ENCODE results near the gene ITIH2.
"Not testable (repeated sequence)": the region's sequence is repeated elsewhere in the genome, so short reads cannot be mapped to it uniquely, and the experiment has no call there.

Gene ITIH2

GRCh38 chr10:7667262-7668141 is 35.6 kb upstream of the ITIH2 start:
- no peak overlapping the region for H3K4me3 ChIP-seq (ENCODE audit: low read length)
- H3K27me3 ChIP-seq (ENCODE audit: low read depth, low read length) = peaks cover 5% of the 10 kb centered on the region; the same call in 1 of the 2 replicates

GRCh38 chr10:7670157-7670556 is 33.0 kb upstream of the ITIH2 start:
- Histone ChIP-seq H3K9me3 (ENCODE audit: insufficient read depth, low read length) (no peaks in the 10 kb centered on the region), H3K4me2 (ENCODE audit: low read length) (no peak overlapping the region), H3K9ac (ENCODE audit: low read length) (no peak overlapping the region), H4K20me1 (ENCODE audit: insufficient read depth, low read length) (no peaks in the 10 kb centered on the region), H3K27ac (ENCODE audit: low read length) (no peak overlapping the region), H3K36me3 (replicated peaks; ENCODE audit: low read depth, low read length) (no peaks in the 10 kb centered on the region), H2AFZ (ENCODE audit: low read depth, low read length) (no peak overlapping the region), H3K27me3 (ENCODE audit: low read depth, low read length) (peaks cover 5% of the 10 kb centered on the region; the same call in 1 of the 2 replicates), H3K4me1 (ENCODE audit: low read length) (no peaks in the 10 kb centered on the region), H3K79me2 (ENCODE audit: low read length) (no peaks in the 10 kb centered on the region), H3K4me3 (ENCODE audit: low read length) (no peak overlapping the region)
- TF ChIP-seq CTCF (IDR thresholded peaks at IDR 0.05; ENCODE audit: low read depth, low read length) = no peak
- no peak for TF ChIP-seq EZH2phosphoT487 (IDR thresholded peaks at IDR 0.05; ENCODE audit: low read depth)

More at GRCh38 chr10:7667262-7668141, 35.6 kb upstream of the ITIH2 start:
- Histone ChIP-seq H3K4me1 (ENCODE audit: low read length) (no peaks in the 10 kb centered on the region), H3K36me3 (replicated peaks; ENCODE audit: low read depth, low read length) (no peaks in the 10 kb centered on the region), H3K27ac (ENCODE audit: low read length) (no peak overlapping the region), H3K79me2 (ENCODE audit: low read length) (no peaks in the 10 kb centered on the region), H3K4me2 (ENCODE audit: low read length) (no peak overlapping the region), H4K20me1 (ENCODE audit: insufficient read depth, low read length) (no peaks in the 10 kb centered on the region), H2AFZ (ENCODE audit: low read depth, low read length) (no peak overlapping the region), H3K9ac (ENCODE audit: low read length) (no peak overlapping the region), H3K9me3 (ENCODE audit: insufficient read depth, low read length) (no peaks in the 10 kb centered on the region)
- TF ChIP-seq EZH2phosphoT487 (IDR thresholded peaks at IDR 0.05; ENCODE audit: low read depth) (no peak), CTCF (IDR thresholded peaks at IDR 0.05; ENCODE audit: low read depth, low read length) (no peak)

- H3K4me3 ChIP-seq (ENCODE audit: low read length) = no peak overlapping the region
- H3K27ac ChIP-seq (ENCODE audit: low read length) = no peak overlapping the region
- H4K20me1 ChIP-seq (ENCODE audit: insufficient read depth, low read length) = no peaks in the 10 kb centered on the region
- H3K9ac ChIP-seq (ENCODE audit: low read length) = no peak overlapping the region
- H3K36me3 ChIP-seq (replicated peaks; ENCODE audit: low read depth, low read length) = no peaks in the 10 kb centered on the region
- H3K79me2 ChIP-seq (ENCODE audit: low read length) = no peaks in the 10 kb centered on the region
- no peak overlapping the region for H2AFZ ChIP-seq (ENCODE audit: low read depth, low read length)
- TF ChIP-seq EZH2phosphoT487 (IDR thresholded peaks at IDR 0.05; ENCODE audit: low read depth) = no peak
- TF ChIP-seq CTCF (IDR thresholded peaks at IDR 0.05; ENCODE audit: low read depth, low read length) = no peak
- H3K9me3 ChIP-seq (ENCODE audit: insufficient read depth, low read length) = no peaks in the 10 kb centered on the region
- H3K27me3 ChIP-seq (ENCODE audit: low read depth, low read length) = peaks cover 5% of the 10 kb centered on the region; the same call in 1 of the 2 replicates
- no peak overlapping the region for H3K4me2 ChIP-seq (ENCODE audit: low read length)
- H3K4me1 ChIP-seq (ENCODE audit: low read length) = no peaks in the 10 kb centered on the region
These were observed 30.6 kb upstream of the ITIH2 start for GRCh38 chr10:7672341-7673134.

DNA sequence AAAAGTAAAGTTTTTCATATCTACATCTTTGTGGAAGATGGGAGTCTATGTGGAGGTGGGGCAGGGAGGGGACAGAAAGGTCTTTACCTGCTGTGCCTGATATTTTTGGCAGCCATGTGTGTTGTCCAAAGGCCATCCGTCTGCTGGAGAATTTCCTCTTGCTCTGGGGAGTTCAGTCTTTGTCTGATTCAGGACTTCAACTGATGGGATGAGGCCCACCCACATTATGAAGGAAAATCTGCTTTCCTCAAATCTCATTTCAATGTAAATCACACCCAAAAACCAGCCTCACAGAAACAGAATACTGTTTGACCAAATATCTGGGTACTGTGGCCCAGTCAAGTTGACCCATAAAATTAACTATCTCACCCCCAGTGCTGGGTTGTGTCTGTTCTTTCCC is 23.9 kb upstream of the ITIH2 start:
- TF ChIP-seq CTCF (IDR thresholded peaks at IDR 0.05; ENCODE audit: low read depth, low read length) (no peak), EZH2phosphoT487 (IDR thresholded peaks at IDR 0.05; ENCODE audit: low read depth) (no peak)
- no peak overlapping the region for H3K4me3 ChIP-seq (ENCODE audit: low read length)
- H3K9ac ChIP-seq (ENCODE audit: low read length) = no peak overlapping the region
- H3K4me2 ChIP-seq (ENCODE audit: low read length) = no peak overlapping the region
- H3K27ac ChIP-seq (ENCODE audit: low read length) = no peak overlapping the region
- no peaks in the 10 kb centered on the region; the same call in none of the 2 replicates for H3K27me3 ChIP-seq (ENCODE audit: low read depth, low read length)
- H4K20me1 ChIP-seq (ENCODE audit: insufficient read depth, low read length) = no peaks in the 10 kb centered on the region
- H2AFZ ChIP-seq (ENCODE audit: low read depth, low read length) = no peak overlapping the region
- H3K9me3 ChIP-seq (ENCODE audit: insufficient read depth, low read length) = no peaks in the 10 kb centered on the region
- H3K79me2 ChIP-seq (ENCODE audit: low read length) = no peaks in the 10 kb centered on the region
- H3K4me1 ChIP-seq (ENCODE audit: low read length) = no peaks in the 10 kb centered on the region
- no peaks in the 10 kb centered on the region for H3K36me3 ChIP-seq (replicated peaks; ENCODE audit: low read depth, low read length)

DNA sequence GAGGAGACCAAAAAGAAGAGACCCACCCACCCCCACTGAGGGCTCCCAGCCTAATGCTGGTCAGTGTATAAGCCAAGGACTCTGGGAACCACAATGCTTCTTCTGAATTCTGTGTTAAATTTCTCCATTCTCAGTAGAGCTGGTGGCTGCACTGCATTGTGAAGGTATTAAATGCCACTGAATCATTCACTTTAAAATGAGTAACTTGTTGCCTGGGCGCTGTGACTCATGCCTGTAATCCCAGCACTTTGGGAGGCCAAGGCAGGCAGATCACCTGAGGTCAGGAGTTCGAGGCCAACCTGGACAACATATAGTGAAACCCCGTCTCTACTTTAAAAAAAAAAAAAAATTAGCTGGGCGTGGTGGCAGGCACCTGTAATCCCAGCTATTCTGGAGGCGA is 23.0 kb upstream of the ITIH2 start:
- not testable (repeated sequence) for H3K36me3 ChIP-seq (replicated peaks; ENCODE audit: low read depth, low read length); H3K9ac ChIP-seq (ENCODE audit: low read length); H4K20me1 ChIP-seq (ENCODE audit: insufficient read depth, low read length); H3K9me3 ChIP-seq (ENCODE audit: insufficient read depth, low read length); H3K4me3 ChIP-seq (ENCODE audit: low read length); H3K4me2 ChIP-seq (ENCODE audit: low read length); H3K27ac ChIP-seq (ENCODE audit: low read length); H3K27me3 ChIP-seq (ENCODE audit: low read depth, low read length); H3K79me2 ChIP-seq (ENCODE audit: low read length); H2AFZ ChIP-seq (ENCODE audit: low read depth, low read length); H3K4me1 ChIP-seq (ENCODE audit: low read length)
